Body of pancreas (tissue), 4 donors: Measurements from ENCODE around the gene NFATC2.

Experiments
- CTCF ChIP-seq, 7 experiments: fragments of 450-650 bp in 4 of 7; fragments of 200-600 bp in 3 of 7; sonication (generic) in 3 of 7; IDR thresholded peaks; one replicate each; pipeline ENCODE4 v1.5.1; 2016 to 2019; ENCODE audit warnings: antibody characterized with exemption in 7 of 7
- POLR2A ChIP-seq, 3 donors: fragments of 450-650 bp; IDR thresholded peaks; one replicate each; pipeline ENCODE4 v1.6.1; 2016; ENCODE audit warnings: antibody characterized with exemption in 3 of 3, mild to moderate bottlenecking in 2 of 3

GRCh38 chr20:51458751-51459439, 83.6 kb downstream of the NFATC2 start:
- TF ChIP-seq CTCF (IDR thresholded peaks at IDR 0.05) (no peak), POLR2A (IDR thresholded peaks at IDR 0.05) (no peak)
